B cell (primary cell): ENCODE data around the gene TMED1. TPM values are rescaled to one million over a fixed set of nuclear protein-coding genes. Genes with fewer than 3 reads are reported as not detected.
A peak's percentile ranks its signal among the peaks of the same experiment; 100 is the strongest.

Source experiments
- ATAC-seq: fragments of 200-7000 bp; cut with Tn5 transposase; one replicate; pipeline ENCODE4 v1.10.0; 2021; ENCODE audit warnings: low read depth, mild to moderate bottlenecking, moderate number of reproducible peaks, moderate library complexity
- CTCF ChIA-PET: fragments of 350-600 bp; sonication (Branson Sonifier 250); formaldehyde crosslinking; loops from one replicate; lab custom pipeline; 2021; ENCODE audit warnings: antibody characterized with exemption, inconsistent platforms; lab: Charles Lee
- POLR2A ChIA-PET: fragments of 350-600 bp; sonication (Branson Sonifier 250); formaldehyde crosslinking; loops from one replicate; lab custom pipeline; 2021; ENCODE audit warnings: antibody characterized with exemption; lab: Charles Lee
- DNase-seq: peaks from one replicate; pipeline ENCODE4 v3.0.0; 2013
- H2AFZ ChIP-seq: 2 replicates; pipeline ENCODE4 v1.6.1; 2012; ENCODE audit warnings: mild to moderate bottlenecking, low read depth, low read length; ENCODE audit not compliant: insufficient read depth, poor library complexity, severe bottlenecking
- H3K27ac ChIP-seq, 2 donors: 1 replicate in 1 of 2; 2 replicates in 1 of 2; pipeline ENCODE4 v1.5.1; 2012 to 2013; ENCODE audit warnings: low read length in 2 of 2, mild to moderate bottlenecking in 2 of 2, moderate library complexity in 1 of 2
- H3K27me3 ChIP-seq, 4 experiments: fragments of 200-600 bp in 1 of 4; sonication (generic) in 1 of 4; replicated peaks in 1 of 4; 1 replicate in 2 of 4; 2 replicates in 2 of 4; pipeline versions ENCODE4 v1.6.1 to v1.7.0; 2013 to 2016; ENCODE audit warnings: low read length in 3 of 4, mild to moderate bottlenecking in 2 of 4, mixed read lengths in 1 of 4, moderate library complexity in 1 of 4; ENCODE audit not compliant: insufficient read depth in 4 of 4, control insufficient read depth in 3 of 4; ENCODE audit errors: control extremely low read depth in 1 of 4
- H3K36me3 ChIP-seq, 2 experiments: replicated peaks in 1 of 2; 1 replicate in 1 of 2; 2 replicates in 1 of 2; pipeline versions ENCODE4 v1.6.1 to v1.7.1; 2013; ENCODE audit warnings: low read length in 1 of 2; ENCODE audit not compliant: insufficient read depth in 2 of 2, control insufficient read depth in 1 of 2; ENCODE audit errors: control extremely low read depth in 1 of 2, extremely low read depth in 1 of 2
- H3K4me1 ChIP-seq, 2 donors: fragments of 200-600 bp in 1 of 2; sonication (generic) in 1 of 2; 1 replicate in 1 of 2; 2 replicates in 1 of 2; pipeline versions ENCODE4 v1.5.1 to v1.6.1; 2013 to 2017; ENCODE audit warnings: low read length in 2 of 2; ENCODE audit not compliant: control insufficient read depth in 2 of 2, insufficient read depth in 2 of 2
- H3K4me2 ChIP-seq: replicated peaks from 2 replicates; pipeline ENCODE3; 2012; ENCODE audit warnings: mild to moderate bottlenecking, low read depth, low read length; ENCODE audit not compliant: poor library complexity, severe bottlenecking
- H3K4me3 ChIP-seq, 5 experiments: fragments of 200-600 bp in 1 of 5; sonication (generic) in 1 of 5; 1 replicate in 3 of 5; 2 replicates in 2 of 5; pipeline versions ENCODE4 v1.5.1 to v1.7.0; 2011 to 2016; ENCODE audit warnings: low read length in 4 of 5, mild to moderate bottlenecking in 4 of 5, low read depth in 2 of 5, control low read depth in 1 of 5, moderate library complexity in 1 of 5; ENCODE audit not compliant: insufficient read depth in 1 of 5; ENCODE audit errors: control extremely low read depth in 1 of 5, extremely low read depth in 1 of 5
- H3K79me2 ChIP-seq: fragments of 200-600 bp; sonication (generic); one replicate; pipeline ENCODE4 v1.6.0; 2016; ENCODE audit warnings: low read length; ENCODE audit not compliant: control insufficient read depth, insufficient read depth
- H3K9ac ChIP-seq: fragments of 200-600 bp; sonication (generic); 2 replicates; pipeline ENCODE4 v1.6.1; 2017; ENCODE audit warnings: mild to moderate bottlenecking, low read length, moderate library complexity
- H3K9me3 ChIP-seq, 3 donors: one replicate each; pipeline versions ENCODE4 v1.6.1 to v1.7.1; 2013; ENCODE audit warnings: low read length in 2 of 3; ENCODE audit not compliant: control insufficient read depth in 2 of 3, insufficient read depth in 1 of 3; ENCODE audit errors: control extremely low read depth in 1 of 3
- H4K20me1 ChIP-seq: 2 replicates; pipeline ENCODE4 v1.6.0; 2012; ENCODE audit warnings: mild to moderate bottlenecking, low read length; ENCODE audit not compliant: insufficient read depth, control insufficient read depth, poor library complexity, severe bottlenecking
- H3K27ac Mint-ChIP-seq: one replicate; pipeline ENCODE4 v1.8.0; 2021; ENCODE audit warnings: mixed read lengths
- H3K27me3 Mint-ChIP-seq: one replicate; pipeline ENCODE4 v1.8.0; 2021; ENCODE audit warnings: mixed read lengths
- H3K4me1 Mint-ChIP-seq: one replicate; pipeline ENCODE4 v1.8.0; 2021; ENCODE audit warnings: mixed read lengths
- H3K4me3 Mint-ChIP-seq: one replicate; pipeline ENCODE4 v1.8.0; 2021; ENCODE audit warnings: mixed read lengths
- H3K9me3 Mint-ChIP-seq: one replicate; pipeline ENCODE4 v1.8.0; 2022; ENCODE audit warnings: mixed read lengths; ENCODE audit not compliant: insufficient read depth
- EZH2 ChIP-seq: IDR thresholded peaks from 2 replicates; pipeline ENCODE4 v1.6.1; 2012; ENCODE audit warnings: borderline replicate concordance, low read depth, mild to moderate bottlenecking, moderate library complexity, low read length; ENCODE audit not compliant: insufficient read depth, poor library complexity, severe bottlenecking
- WGBS: methylation state at CpG from one replicate; pipeline ENCODE4 v1.1.5; 2013; ENCODE audit warnings: missing lambda C conversion rate; ENCODE audit not compliant: insufficient coverage; 5-methylcytosine and 5-hydroxymethylcytosine counted together
- intact Hi-C: fragments of 100-400 bp; cut with micrococcal nuclease; formaldehyde crosslinking; loops from one replicate; pipeline ENCODE4 v1.10.0; 2022
- polyA plus RNA-seq: library from polyadenylated mRNA; depleted of rRNA; stranded (reverse); fragments of >200 nt; gene quantifications from 2 replicates; pipeline ENCODE4 v1.2.3, GENCODE V29; 2012
- total RNA-seq, 2 donors: library from RNA; stranded (reverse); fragments of 120-200 nt in 1 of 2; gene quantifications; 1 replicate in 1 of 2; 2 replicates in 1 of 2; pipeline versions ENCODE4 v1.2.3 to v1.2.4, GENCODE V29; 2013 to 2022
- TF ChIP-seq, protein P1 (sequence below): fragments of 200-600 bp; IDR thresholded peaks from one replicate; pipeline ENCODE4 v1.8.0; 2022; ENCODE audit warnings: antibody characterized with exemption, mild to moderate bottlenecking

The TMED1 gene
- total and polyA plus RNA-seq, 2 donors (not counting 1 experiment from before 2014, with no cell fraction given) = 10.8 to 14.7 TPM

DNA sequence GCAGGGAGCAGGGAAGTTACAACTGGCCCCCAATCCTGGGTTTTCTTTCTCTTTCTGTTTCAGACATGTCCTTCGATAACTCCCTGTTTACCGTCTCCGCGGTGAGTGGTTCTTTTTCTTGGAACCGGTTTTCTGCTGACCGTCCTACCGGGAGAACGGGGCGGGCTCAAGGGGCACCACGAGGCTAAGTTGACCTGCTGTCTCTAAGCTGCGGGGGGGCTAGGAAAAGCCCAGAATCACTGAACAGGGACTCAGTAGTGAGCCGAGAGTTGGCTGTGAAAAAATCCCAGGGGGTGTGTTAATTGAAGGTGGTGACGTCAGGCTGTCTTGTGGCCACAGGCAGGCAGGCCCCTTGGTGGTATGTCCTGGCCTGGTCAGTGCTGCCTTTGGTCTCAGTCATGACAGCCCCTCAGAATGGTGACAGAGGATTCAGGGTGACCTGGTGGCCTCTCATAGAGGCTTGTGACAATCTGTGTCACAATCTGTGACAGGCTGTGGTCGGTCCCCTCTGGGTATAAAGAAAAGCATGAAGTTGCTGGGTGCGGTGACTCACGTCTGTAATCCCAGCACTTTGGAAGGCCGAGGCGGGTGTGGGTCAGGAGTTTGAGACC is 27.2 kb upstream of the TMED1 start:
- Histone ChIP-seq H2AFZ (peak overlapping the region; percentile 81), H4K20me1 (no peaks in the 10 kb centered on the region), H3K4me2 (no peak overlapping the region), H3K36me3 (no peaks in the 10 kb centered on the region), H3K79me2 (no peaks in the 10 kb centered on the region), H3K9ac (no peak overlapping the region), H3K4me1 (peaks cover 9 to 18% of the 10 kb centered on the region in 2 donors), H3K27ac (no peak overlapping the region), H3K4me3 (no peak overlapping the region), H3K9me3 (no peaks in the 10 kb centered on the region), H3K27me3 (peaks cover 0 to 2% (median 0%) of the 10 kb centered on the region in 4 experiments)
- ChIA-PET CTCF (interaction anchor here (0.7 to 7.4 kb wide), 23 partner anchors 8 to 603 kb away, joined by 3 to 62 read pairs (median 4); partner anchors contain the start of genes DNM2, QTRT1 and TMED1), POLR2A (interaction anchor here (0.6 to 1.1 kb wide), 2 partner anchors 27 to 62 kb away, joined by 3 to 5 read pairs; partner anchors contain the start of gene TMED1)
- Mint-ChIP-seq H3K4me1 (peaks cover 24% of the 10 kb centered on the region), H3K27ac (no peak overlapping the region), H3K27me3 (no peaks in the 10 kb centered on the region), H3K4me3 (no peak overlapping the region), H3K9me3 (no peaks in the 10 kb centered on the region)
- WGBS = 95% methylated on average over 15 of the region's 18 CpGs
- intact Hi-C loops = no loop called here
- TF ChIP-seq, protein P1, sequence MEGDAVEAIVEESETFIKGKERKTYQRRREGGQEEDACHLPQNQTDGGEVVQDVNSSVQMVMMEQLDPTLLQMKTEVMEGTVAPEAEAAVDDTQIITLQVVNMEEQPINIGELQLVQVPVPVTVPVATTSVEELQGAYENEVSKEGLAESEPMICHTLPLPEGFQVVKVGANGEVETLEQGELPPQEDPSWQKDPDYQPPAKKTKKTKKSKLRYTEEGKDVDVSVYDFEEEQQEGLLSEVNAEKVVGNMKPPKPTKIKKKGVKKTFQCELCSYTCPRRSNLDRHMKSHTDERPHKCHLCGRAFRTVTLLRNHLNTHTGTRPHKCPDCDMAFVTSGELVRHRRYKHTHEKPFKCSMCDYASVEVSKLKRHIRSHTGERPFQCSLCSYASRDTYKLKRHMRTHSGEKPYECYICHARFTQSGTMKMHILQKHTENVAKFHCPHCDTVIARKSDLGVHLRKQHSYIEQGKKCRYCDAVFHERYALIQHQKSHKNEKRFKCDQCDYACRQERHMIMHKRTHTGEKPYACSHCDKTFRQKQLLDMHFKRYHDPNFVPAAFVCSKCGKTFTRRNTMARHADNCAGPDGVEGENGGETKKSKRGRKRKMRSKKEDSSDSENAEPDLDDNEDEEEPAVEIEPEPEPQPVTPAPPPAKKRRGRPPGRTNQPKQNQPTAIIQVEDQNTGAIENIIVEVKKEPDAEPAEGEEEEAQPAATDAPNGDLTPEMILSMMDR = no peak
- no peak for TF ChIP-seq EZH2
- ATAC-seq (no peak), DNase-seq (peak; percentile 11)

DNA sequence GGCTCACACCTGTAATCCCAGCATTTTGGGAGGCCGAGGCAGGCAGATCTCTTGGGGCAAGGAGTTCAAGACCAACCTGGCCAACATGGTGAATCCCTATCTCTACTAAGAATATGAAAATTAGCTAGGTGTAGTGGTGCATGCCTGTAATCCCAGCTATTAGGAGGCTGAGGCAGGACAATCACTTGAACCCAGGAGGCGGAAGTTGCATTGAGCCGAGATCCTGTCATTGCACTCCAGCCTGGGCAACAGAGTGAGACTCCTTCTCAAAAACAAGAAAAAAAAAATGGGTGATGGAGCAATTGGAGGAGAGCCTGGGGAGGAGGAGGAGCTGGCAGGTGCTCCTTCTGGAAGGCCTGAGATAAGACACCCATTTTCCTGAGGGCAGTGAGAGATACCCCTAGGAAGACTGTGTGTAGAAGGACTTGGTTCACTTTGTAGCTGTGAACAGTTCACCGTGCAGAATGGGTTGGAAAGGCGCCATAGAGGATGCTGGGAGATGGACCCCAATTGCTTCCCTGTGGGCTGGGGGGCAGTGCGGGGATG is 26.6 kb upstream of the TMED1 start:
- TF ChIP-seq, protein P1 = no peak
- TF ChIP-seq EZH2 = no peak
- ChIA-PET POLR2A (no interaction called here), CTCF (interaction anchor here (0.5 to 7.4 kb wide), 9 partner anchors 13 to 603 kb away, joined by 3 to 62 read pairs (median 3); partner anchors contain the start of genes DNM2, QTRT1 and TMED1)
- H3K4me3 ChIP-seq = no peak overlapping the region
- no peaks in the 10 kb centered on the region for H4K20me1 ChIP-seq
- peaks cover 3 to 12% of the 10 kb centered on the region in 2 donors for H3K4me1 ChIP-seq
- no peak overlapping the region for H3K9ac ChIP-seq
- no peak overlapping the region for H3K4me3 Mint-ChIP-seq
- H2AFZ ChIP-seq = no peak overlapping the region
- no peaks in the 10 kb centered on the region for H3K79me2 ChIP-seq
- H3K27me3 Mint-ChIP-seq = no peaks in the 10 kb centered on the region
- H3K27me3 ChIP-seq = peaks cover 0 to 2% (median 0%) of the 10 kb centered on the region in 4 experiments
- WGBS = 89% methylated on average over 3 of the region's 6 CpGs
- H3K36me3 ChIP-seq = no peaks in the 10 kb centered on the region
- H3K4me2 ChIP-seq = no peak overlapping the region
- H3K9me3 Mint-ChIP-seq = no peaks in the 10 kb centered on the region
- H3K27ac Mint-ChIP-seq = no peak overlapping the region
- ATAC-seq (no peak), DNase-seq (peak; percentile 10)
- H3K9me3 ChIP-seq = no peaks in the 10 kb centered on the region
- H3K27ac ChIP-seq = no peak overlapping the region
- H3K4me1 Mint-ChIP-seq = peaks cover 19% of the 10 kb centered on the region
- intact Hi-C loops = no loop called here
